Suprapubic skin (tissue), 4 donors: Measurements from ENCODE around the gene TIGD3. TPM values are rescaled to one million over a fixed set of nuclear protein-coding genes. Genes with fewer than 3 reads are reported as not detected.
A peak's percentile ranks its signal among the peaks of the same experiment; 100 is the strongest.

Source experiments
- DNase-seq, 2 donors: peaks; one replicate each; pipeline ENCODE4 v3.0.0-alpha.2; 2019; ENCODE audit warnings: low spot score in 2 of 2
- H3K27ac ChIP-seq: fragments of 200-600 bp; sonication (generic); one replicate; pipeline ENCODE4 v1.5.1; 2019
- H3K27me3 ChIP-seq: fragments of 200-600 bp; sonication (generic); one replicate; pipeline ENCODE4 v1.5.1; 2019
- H3K36me3 ChIP-seq: fragments of 200-600 bp; sonication (generic); one replicate; pipeline ENCODE4 v1.5.1; 2019
- H3K4me1 ChIP-seq: fragments of 200-600 bp; sonication (generic); one replicate; pipeline ENCODE4 v1.5.1; 2019
- H3K4me3 ChIP-seq: fragments of 200-600 bp; sonication (generic); one replicate; pipeline ENCODE4 v1.5.1; 2019; ENCODE audit warnings: mild to moderate bottlenecking
- H3K9me3 ChIP-seq: fragments of 200-600 bp; sonication (generic); one replicate; pipeline ENCODE4 v1.5.1; 2019
- CTCF ChIP-seq, 2 donors: fragments of 200-600 bp in 1 of 2; fragments of 450-650 bp in 1 of 2; sonication (generic) in 1 of 2; IDR thresholded peaks; one replicate each; pipeline ENCODE4 v1.5.1; 2016 to 2019; ENCODE audit warnings: antibody characterized with exemption in 2 of 2, mild to moderate bottlenecking in 1 of 2, moderate library complexity in 1 of 2
- EP300 ChIP-seq: sonication (generic); formaldehyde crosslinking; IDR thresholded peaks from one replicate; pipeline ENCODE4 v1.6.1; 2017; ENCODE audit warnings: antibody characterized with exemption
- POLR2A ChIP-seq, 2 donors: fragments of 450-650 bp; IDR thresholded peaks; one replicate each; pipeline ENCODE4 v1.6.1; 2017; ENCODE audit warnings: antibody characterized with exemption in 2 of 2, mild to moderate bottlenecking in 2 of 2, moderate library complexity in 2 of 2
- POLR2AphosphoS5 ChIP-seq, 3 donors: sonication (generic); formaldehyde crosslinking; IDR thresholded peaks; one replicate each; pipeline ENCODE4 v1.6.1; 2017; ENCODE audit warnings: antibody characterized with exemption in 3 of 3
- WGBS: methylation state at CpG from one replicate; pipeline ENCODE4 v1.1.5; 2018; 5-methylcytosine and 5-hydroxymethylcytosine counted together
- total RNA-seq, 4 donors: library from RNA; depleted of rRNA; stranded (reverse); fragments of >200 nt; gene quantifications; one replicate each; pipeline ENCODE4 v1.1.0, GENCODE V29; 2016

Gene TIGD3
- total RNA-seq, 4 donors from 2014 or later: 0.32 to 0.76 (median 0.64) TPM; not detected in 1

GRCh38 chr11:65340226-65340625 lies 14.3 kb upstream of the TIGD3 start:
- 91% methylated on average over 11 of the region's 11 CpGs for WGBS
- H3K27me3 ChIP-seq: no peaks in the 10 kb centered on the region
- TF ChIP-seq POLR2AphosphoS5 (IDR thresholded peaks at IDR 0.05): no peak
- H3K4me3 ChIP-seq: no peak overlapping the region
- no peak for DNase-seq
- no peaks in the 10 kb centered on the region for H3K9me3 ChIP-seq
- H3K27ac ChIP-seq: no peak overlapping the region
- H3K36me3 ChIP-seq: peaks cover 62% of the 10 kb centered on the region
- H3K4me1 ChIP-seq: peaks cover 12% of the 10 kb centered on the region

GRCh38 chr11:65341856-65342255 lies 12.7 kb upstream of the TIGD3 start:
- Histone ChIP-seq H3K9me3 (no peaks in the 10 kb centered on the region), H3K27ac (no peak overlapping the region), H3K36me3 (peaks cover 79% of the 10 kb centered on the region), H3K27me3 (no peaks in the 10 kb centered on the region), H3K4me1 (peaks cover 3% of the 10 kb centered on the region), H3K4me3 (no peak overlapping the region)
- TF ChIP-seq EP300: no peak
- no peak for TF ChIP-seq CTCF (IDR thresholded peaks at IDR 0.05)
- no peak for TF ChIP-seq POLR2A (IDR thresholded peaks at IDR 0.05)
- TF ChIP-seq POLR2AphosphoS5 (IDR thresholded peaks at IDR 0.05): no peak
- no peak for DNase-seq
- WGBS: 88% methylated on average over 3 of the region's 3 CpGs

DNA sequence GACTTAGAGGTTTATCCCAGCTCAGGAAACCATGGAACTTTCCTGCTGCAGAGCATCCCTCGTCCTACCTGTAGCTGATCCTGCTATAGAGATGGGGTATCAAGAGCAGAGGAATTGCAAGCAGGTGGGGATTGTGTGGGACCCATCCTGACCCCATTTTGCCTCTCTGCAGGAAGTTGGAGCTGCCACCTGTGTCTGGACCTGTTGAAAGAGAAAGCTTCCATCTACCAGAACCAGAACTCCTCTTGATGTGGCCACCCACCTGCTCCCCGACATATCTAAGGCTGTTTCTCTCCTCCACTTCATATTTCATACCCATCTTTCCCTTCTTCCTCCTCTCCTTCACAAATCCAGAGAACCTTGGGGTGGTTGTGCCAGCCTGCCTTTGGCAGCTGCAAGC lies 3.0 kb upstream of the TIGD3 start:
- DNase-seq: no peak
- 89% methylated on average over 2 of the region's 2 CpGs for WGBS
- Histone ChIP-seq H3K4me3 (no peak overlapping the region), H3K9me3 (no peaks in the 10 kb centered on the region), H3K27ac (no peak overlapping the region), H3K36me3 (peaks cover 61% of the 10 kb centered on the region), H3K4me1 (peaks cover 24% of the 10 kb centered on the region), H3K27me3 (peaks cover 2% of the 10 kb centered on the region)
- no peak for TF ChIP-seq POLR2A (IDR thresholded peaks at IDR 0.05)
- no peak for TF ChIP-seq EP300

DNA sequence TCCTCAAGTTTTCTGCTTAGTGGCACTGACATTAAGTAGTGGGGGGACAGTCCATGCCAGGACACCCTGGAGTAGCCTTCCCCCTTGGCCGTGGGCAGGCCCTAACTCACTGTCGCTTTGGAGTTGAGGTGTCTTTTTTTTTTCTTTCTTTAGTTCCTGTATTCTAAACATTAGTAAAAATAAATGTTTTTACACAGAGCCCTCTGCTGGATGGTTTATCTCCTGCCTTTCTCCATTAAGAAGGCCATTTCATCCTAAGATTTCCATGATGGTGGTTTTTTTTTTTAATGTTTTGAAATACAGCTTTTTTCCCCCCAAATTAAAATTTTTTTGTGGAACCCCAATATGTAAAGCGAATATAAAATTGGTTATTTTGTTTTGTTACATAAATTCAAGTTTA lies 1.8 kb upstream of the TIGD3 start:
- TF ChIP-seq EP300 (no peak), POLR2AphosphoS5 (IDR thresholded peaks at IDR 0.05) (no peak), CTCF (IDR thresholded peaks at IDR 0.05) (no peak), POLR2A (IDR thresholded peaks at IDR 0.05) (no peak)
- peaks cover 24% of the 10 kb centered on the region for H3K4me1 ChIP-seq
- no peak for DNase-seq
- H3K27ac ChIP-seq: no peak overlapping the region
- H3K27me3 ChIP-seq: peaks cover 8% of the 10 kb centered on the region
- peaks cover 48% of the 10 kb centered on the region for H3K36me3 ChIP-seq
- 70% methylated on average over 3 of the region's 3 CpGs for WGBS
- no peak overlapping the region for H3K4me3 ChIP-seq
- no peaks in the 10 kb centered on the region for H3K9me3 ChIP-seq

GRCh38 chr11:65353376-65353775 lies 1.2 kb upstream of the TIGD3 start:
- 84% methylated on average over 7 of the region's 7 CpGs for WGBS
- Histone ChIP-seq H3K27ac (no peak overlapping the region), H3K4me1 (peaks cover 24% of the 10 kb centered on the region), H3K27me3 (peaks cover 8% of the 10 kb centered on the region), H3K9me3 (no peaks in the 10 kb centered on the region), H3K36me3 (peaks cover 42% of the 10 kb centered on the region), H3K4me3 (no peak overlapping the region)
- TF ChIP-seq CTCF (IDR thresholded peaks at IDR 0.05): no peak
- TF ChIP-seq POLR2A (IDR thresholded peaks at IDR 0.05): no peak
- no peak for TF ChIP-seq EP300
- no peak for TF ChIP-seq POLR2AphosphoS5 (IDR thresholded peaks at IDR 0.05)
- no peak for DNase-seq

DNA sequence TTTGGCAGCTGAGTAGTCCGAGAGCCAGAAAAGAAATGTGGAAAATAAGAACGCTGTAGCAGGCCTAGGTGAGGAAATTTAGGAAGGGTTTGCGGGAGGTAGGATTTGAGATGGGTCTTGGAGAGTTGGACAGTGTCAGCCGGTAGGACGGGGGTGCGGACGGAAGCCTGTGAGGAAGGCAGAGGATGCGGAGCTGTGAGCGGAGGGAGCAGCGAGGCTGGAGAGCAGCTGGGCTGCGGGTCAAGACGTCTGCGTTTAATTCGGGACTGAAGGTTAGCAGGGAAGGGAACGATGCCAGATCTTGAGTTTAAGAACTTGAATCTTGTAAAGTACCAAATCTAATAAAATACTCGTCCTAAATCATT lies 669 bp upstream of the TIGD3 start:
- 28% methylated on average over 16 of the region's 16 CpGs for WGBS
- Histone ChIP-seq H3K27ac (peak overlapping the region; percentile 43), H3K27me3 (peaks cover 8% of the 10 kb centered on the region)

More for the DNA sequence above, 669 bp upstream of the TIGD3 start:
- Histone ChIP-seq H3K4me3 (peak overlapping the region; percentile 80), H3K4me1 (peaks cover 24% of the 10 kb centered on the region), H3K9me3 (no peaks in the 10 kb centered on the region), H3K36me3 (peaks cover 37% of the 10 kb centered on the region)
- TF ChIP-seq EP300 (no peak), CTCF (IDR thresholded peaks at IDR 0.05) (no peak), POLR2A (IDR thresholded peaks at IDR 0.05) (no peak), POLR2AphosphoS5 (IDR thresholded peaks at IDR 0.05) (no peak)
- DNase-seq: no peak
